ENCODE results near the gene HTR3A.

The HTR3A gene

DNA sequence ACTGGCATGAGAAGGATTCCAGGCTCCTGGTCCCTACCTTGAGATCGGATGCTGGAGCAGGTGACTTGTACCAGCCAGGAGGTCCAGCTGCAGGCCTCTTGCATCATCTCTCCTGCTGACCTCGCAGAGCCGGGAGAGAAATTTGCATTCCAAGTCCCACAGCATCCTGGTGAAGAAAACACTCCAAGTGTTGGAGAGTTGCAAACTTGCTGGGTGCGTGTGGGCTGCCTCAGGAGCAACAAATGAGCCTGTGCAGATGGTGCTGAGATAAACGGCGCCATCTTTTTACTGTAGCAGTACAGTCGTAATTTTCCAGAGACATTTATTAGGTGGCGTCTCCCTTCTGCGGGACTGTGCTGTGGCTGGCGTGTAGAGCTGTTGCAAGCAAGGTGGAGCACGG lies 52.5 kb downstream of the HTR3A start:
- H4K20me1 ChIP-seq (ENCODE audit: insufficient read depth, low read length): no peaks in the 10 kb centered on the region
- no peaks in the 10 kb centered on the region for H3K27me3 ChIP-seq (replicated peaks; ENCODE audit: insufficient read depth, low read length)
- H3K9ac ChIP-seq (ENCODE audit: low read length): no peak overlapping the region
- H3F3A ChIP-seq (ENCODE audit: insufficient read depth, low read length): no peaks in the 10 kb centered on the region
- H3K4me3 ChIP-seq (ENCODE audit: low read length): no peak overlapping the region
- no peaks in the 10 kb centered on the region for H3K36me3 ChIP-seq (replicated peaks; ENCODE audit: insufficient read depth, low read length)
- DNase-seq: no peak
- H3K27ac ChIP-seq (ENCODE audit: low read length): no peak overlapping the region
- H3K9me2 ChIP-seq (replicated peaks; ENCODE audit: insufficient read depth, low read length): no peaks in the 10 kb centered on the region
- H2AFZ ChIP-seq (ENCODE audit: low read length): no peak overlapping the region
- H3K4me2 ChIP-seq (ENCODE audit: low read depth, low read length): no peak overlapping the region
- no peaks in the 10 kb centered on the region for H3K9me3 ChIP-seq (replicated peaks; ENCODE audit: insufficient read depth, low read length)
- H3K4me1 ChIP-seq (ENCODE audit: low read length): 0 out of 2 replicates have a peak, but pooled peaks cover 3% of the 10 kb centered on the region
- TF ChIP-seq EZH2 (optimal IDR thresholded peaks at IDR 0.05; ENCODE audit: low read depth, low read length) (no peak), EZH2phosphoT487 (IDR thresholded peaks at IDR 0.05; ENCODE audit: low read length) (no peak)
- TF ChIP-seq, protein P1, sequence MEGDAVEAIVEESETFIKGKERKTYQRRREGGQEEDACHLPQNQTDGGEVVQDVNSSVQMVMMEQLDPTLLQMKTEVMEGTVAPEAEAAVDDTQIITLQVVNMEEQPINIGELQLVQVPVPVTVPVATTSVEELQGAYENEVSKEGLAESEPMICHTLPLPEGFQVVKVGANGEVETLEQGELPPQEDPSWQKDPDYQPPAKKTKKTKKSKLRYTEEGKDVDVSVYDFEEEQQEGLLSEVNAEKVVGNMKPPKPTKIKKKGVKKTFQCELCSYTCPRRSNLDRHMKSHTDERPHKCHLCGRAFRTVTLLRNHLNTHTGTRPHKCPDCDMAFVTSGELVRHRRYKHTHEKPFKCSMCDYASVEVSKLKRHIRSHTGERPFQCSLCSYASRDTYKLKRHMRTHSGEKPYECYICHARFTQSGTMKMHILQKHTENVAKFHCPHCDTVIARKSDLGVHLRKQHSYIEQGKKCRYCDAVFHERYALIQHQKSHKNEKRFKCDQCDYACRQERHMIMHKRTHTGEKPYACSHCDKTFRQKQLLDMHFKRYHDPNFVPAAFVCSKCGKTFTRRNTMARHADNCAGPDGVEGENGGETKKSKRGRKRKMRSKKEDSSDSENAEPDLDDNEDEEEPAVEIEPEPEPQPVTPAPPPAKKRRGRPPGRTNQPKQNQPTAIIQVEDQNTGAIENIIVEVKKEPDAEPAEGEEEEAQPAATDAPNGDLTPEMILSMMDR (IDR thresholded peaks at IDR 0.05; ENCODE audit: low read length): no peak
- no peaks in the 10 kb centered on the region for H3K79me2 ChIP-seq (ENCODE audit: low read length)

DNA sequence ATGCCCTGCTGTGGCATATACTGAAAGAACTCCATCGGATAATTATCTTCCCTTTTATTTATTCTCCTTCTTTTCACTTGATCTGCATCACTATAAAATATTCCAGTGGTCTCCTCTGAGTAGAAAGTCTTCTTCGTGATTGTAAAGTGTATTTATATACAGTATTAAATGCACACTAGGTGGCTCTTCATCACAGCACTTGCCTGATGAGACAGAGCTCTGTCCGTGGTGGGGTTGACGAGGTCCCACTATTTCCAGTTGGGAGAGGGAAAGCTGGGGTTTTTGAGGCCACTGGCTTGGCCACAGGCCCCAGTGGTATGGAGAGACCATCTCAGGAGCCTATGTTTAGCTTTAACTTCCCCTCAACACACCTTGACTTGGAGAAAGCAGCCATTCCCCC lies 53.0 kb downstream of the HTR3A start:
- Histone ChIP-seq H3K9ac (ENCODE audit: low read length) (no peak overlapping the region), H3K9me2 (replicated peaks; ENCODE audit: insufficient read depth, low read length) (no peaks in the 10 kb centered on the region), H4K20me1 (ENCODE audit: insufficient read depth, low read length) (no peaks in the 10 kb centered on the region), H3K79me2 (ENCODE audit: low read length) (no peaks in the 10 kb centered on the region), H2AFZ (ENCODE audit: low read length) (no peak overlapping the region), H3K4me2 (ENCODE audit: low read depth, low read length) (no peak overlapping the region), H3K4me3 (ENCODE audit: low read length) (no peak overlapping the region), H3F3A (ENCODE audit: insufficient read depth, low read length) (no peaks in the 10 kb centered on the region), H3K4me1 (ENCODE audit: low read length) (0 out of 2 replicates have a peak, but pooled peaks cover 3% of the 10 kb centered on the region), H3K27me3 (replicated peaks; ENCODE audit: insufficient read depth, low read length) (no peaks in the 10 kb centered on the region), H3K9me3 (replicated peaks; ENCODE audit: insufficient read depth, low read length) (no peaks in the 10 kb centered on the region), H3K36me3 (replicated peaks; ENCODE audit: insufficient read depth, low read length) (no peaks in the 10 kb centered on the region), H3K27ac (ENCODE audit: low read length) (no peak overlapping the region)
- no peak for DNase-seq
- TF ChIP-seq EZH2phosphoT487 (IDR thresholded peaks at IDR 0.05; ENCODE audit: low read length) (no peak), EZH2 (optimal IDR thresholded peaks at IDR 0.05; ENCODE audit: low read depth, low read length) (no peak)
- TF ChIP-seq, protein P1 (IDR thresholded peaks at IDR 0.05; ENCODE audit: low read length): no peak

DNA sequence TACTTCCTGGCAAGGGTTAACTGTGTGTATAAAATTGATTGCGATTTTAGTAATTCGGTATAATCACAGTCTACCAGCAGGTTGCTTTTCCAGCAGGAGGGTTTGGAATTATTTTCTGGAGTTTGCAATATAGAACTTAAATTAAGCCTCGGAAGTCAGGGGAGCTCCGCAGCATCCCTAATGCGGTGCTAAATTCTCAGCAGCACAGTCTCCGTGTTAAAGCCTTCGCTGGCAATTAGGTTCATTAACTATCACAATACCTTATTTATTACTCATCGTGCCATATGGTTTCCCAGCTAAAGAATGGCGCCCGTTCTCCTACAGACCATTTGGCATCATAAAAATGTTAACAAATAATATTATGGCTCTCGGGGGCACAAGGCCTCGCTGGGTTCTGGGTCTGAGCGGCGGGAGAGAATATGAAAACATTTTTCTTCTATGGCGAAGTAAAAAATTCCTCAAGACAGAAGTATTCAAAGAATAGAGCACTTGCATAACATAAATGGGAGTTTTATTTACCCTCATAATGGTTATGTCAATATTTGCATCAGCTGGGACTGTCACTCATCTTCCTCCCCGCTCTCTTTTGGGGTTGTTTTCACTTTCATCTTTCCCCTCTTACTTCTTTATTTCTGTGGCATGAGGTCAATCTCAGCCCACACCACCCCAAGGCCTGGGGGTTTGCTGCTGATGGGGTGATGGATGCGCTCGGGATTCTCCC lies 56.5 kb downstream of the HTR3A start:
- Histone ChIP-seq H2AFZ (ENCODE audit: low read length) (no peak overlapping the region), H3K4me3 (ENCODE audit: low read length) (no peak overlapping the region), H3K27ac (ENCODE audit: low read length) (no peak overlapping the region), H3K9ac (ENCODE audit: low read length) (no peak overlapping the region), H3K79me2 (ENCODE audit: low read length) (no peaks in the 10 kb centered on the region), H3K4me2 (ENCODE audit: low read depth, low read length) (no peak overlapping the region), H3K9me2 (replicated peaks; ENCODE audit: insufficient read depth, low read length) (no peaks in the 10 kb centered on the region), H3K36me3 (replicated peaks; ENCODE audit: insufficient read depth, low read length) (no peaks in the 10 kb centered on the region), H3F3A (ENCODE audit: insufficient read depth, low read length) (no peaks in the 10 kb centered on the region), H3K9me3 (replicated peaks; ENCODE audit: insufficient read depth, low read length) (no peaks in the 10 kb centered on the region), H3K4me1 (ENCODE audit: low read length) (no peaks in the 10 kb centered on the region), H3K27me3 (replicated peaks; ENCODE audit: insufficient read depth, low read length) (no peaks in the 10 kb centered on the region), H4K20me1 (ENCODE audit: insufficient read depth, low read length) (no peaks in the 10 kb centered on the region)
- no peak for TF ChIP-seq EZH2 (optimal IDR thresholded peaks at IDR 0.05; ENCODE audit: low read depth, low read length)
- TF ChIP-seq EZH2phosphoT487 (IDR thresholded peaks at IDR 0.05; ENCODE audit: low read length): no peak
- TF ChIP-seq, protein P1 (IDR thresholded peaks at IDR 0.05; ENCODE audit: low read length): no peak
- DNase-seq: no peak

Measured in MM.1S (cell line).